Activated CD4-positive, alpha-beta memory T cell treated with anti-CD3 and anti-CD28 coated beads, Interleukin-2, amount 10 ng/mL, durations not matched to agents 7 days and 5 days (primary cell): ENCODE results near the gene DYNC2H1. TPM values are rescaled to one million over a fixed set of nuclear protein-coding genes. Genes with fewer than 3 reads are reported as not detected.

Experiments
- CTCF ChIA-PET: fragments of 350-600 bp; sonication (Branson Sonifier 250); formaldehyde crosslinking; loops from one replicate; lab custom pipeline; 2021; ENCODE audit warnings: antibody characterized with exemption, inconsistent platforms; lab: Charles Lee
- POLR2A ChIA-PET: fragments of 350-600 bp; sonication (Branson Sonifier 250); formaldehyde crosslinking; loops from one replicate; lab custom pipeline; 2021; ENCODE audit warnings: antibody characterized with exemption; lab: Charles Lee
- DNase-seq: peaks from one replicate; pipeline ENCODE4 v3.0.0-alpha.2; 2020
- H3K27ac Mint-ChIP-seq: one replicate; pipeline ENCODE4 v1.8.0; 2021; ENCODE audit warnings: mild to moderate bottlenecking, mixed read lengths
- H3K27me3 Mint-ChIP-seq: one replicate; pipeline ENCODE4 v1.8.0; 2021; ENCODE audit warnings: mixed read lengths
- H3K36me3 Mint-ChIP-seq: one replicate; pipeline ENCODE4 v1.8.0; 2021; ENCODE audit warnings: low read depth, mixed read lengths
- H3K4me1 Mint-ChIP-seq: one replicate; pipeline ENCODE4 v1.8.0; 2021; ENCODE audit warnings: mixed read lengths
- H3K4me3 Mint-ChIP-seq: one replicate; pipeline ENCODE4 v1.8.0; 2021; ENCODE audit warnings: mild to moderate bottlenecking, mixed read lengths
- H3K9me3 Mint-ChIP-seq: one replicate; pipeline ENCODE4 v1.8.0; 2021; ENCODE audit warnings: mixed read lengths
- total RNA-seq, 2 experiments: library from RNA; stranded (reverse); gene quantifications; one replicate each; pipeline ENCODE4 v1.2.3, GENCODE V29; 2021

DYNC2H1 gene
- total RNA-seq, 2 experiments from 2014 or later = 3.0 to 3.1 TPM

DNA sequence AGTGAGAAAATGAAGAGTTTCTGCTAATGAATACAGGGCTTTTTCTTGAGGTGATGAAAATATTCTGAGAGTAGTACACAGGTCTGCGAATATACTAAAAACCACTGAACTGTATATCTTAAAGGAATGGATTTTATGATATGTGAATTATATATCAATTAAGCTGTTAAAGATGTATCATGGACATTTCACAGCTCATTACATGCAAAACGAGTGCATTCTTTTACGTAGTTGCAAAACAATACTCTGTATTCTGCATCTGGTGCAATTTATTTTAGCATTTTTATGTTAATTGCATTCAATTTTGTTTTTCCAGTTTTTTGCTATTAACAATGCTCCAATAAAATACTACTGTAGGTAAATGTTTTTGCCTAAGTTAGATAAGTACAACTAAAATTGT lies 411.6 kb downstream of the DYNC2H1 start:
- Mint-ChIP-seq H3K4me1 (no peaks in the 10 kb centered on the region), H3K36me3 (no peaks in the 10 kb centered on the region), H3K27ac (no peak overlapping the region), H3K9me3 (no peaks in the 10 kb centered on the region), H3K27me3 (peaks cover 3% of the 10 kb centered on the region), H3K4me3 (no peak overlapping the region)
- CTCF ChIA-PET = no interaction called here
- POLR2A ChIA-PET = no interaction called here
- DNase-seq = no peak

DNA sequence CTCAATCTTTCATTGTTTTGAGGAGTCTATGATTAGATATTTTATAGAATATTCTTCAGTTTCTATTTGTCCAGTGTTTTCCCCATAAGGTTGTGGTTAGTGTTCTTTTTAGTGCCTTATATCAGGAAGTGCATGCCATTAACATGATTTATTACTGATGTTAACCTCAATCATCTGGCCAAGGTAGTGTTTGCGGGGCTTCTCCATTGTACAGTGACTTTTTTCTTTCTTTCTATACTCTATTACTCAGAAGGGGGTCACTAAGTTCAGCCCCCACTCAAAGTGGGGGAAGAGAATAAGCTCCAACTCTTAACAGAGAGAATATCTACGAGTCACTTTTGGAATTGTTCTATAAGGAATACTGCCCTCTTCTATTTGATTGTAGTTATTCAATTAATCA lies 415.8 kb downstream of the DYNC2H1 start:
- Mint-ChIP-seq H3K4me1 (no peaks in the 10 kb centered on the region), H3K27ac (no peak overlapping the region), H3K27me3 (peaks cover 7% of the 10 kb centered on the region), H3K36me3 (no peaks in the 10 kb centered on the region), H3K4me3 (no peak overlapping the region), H3K9me3 (no peaks in the 10 kb centered on the region)
- ChIA-PET POLR2A (no interaction called here), CTCF (no interaction called here)
- DNase-seq = no peak

DNA sequence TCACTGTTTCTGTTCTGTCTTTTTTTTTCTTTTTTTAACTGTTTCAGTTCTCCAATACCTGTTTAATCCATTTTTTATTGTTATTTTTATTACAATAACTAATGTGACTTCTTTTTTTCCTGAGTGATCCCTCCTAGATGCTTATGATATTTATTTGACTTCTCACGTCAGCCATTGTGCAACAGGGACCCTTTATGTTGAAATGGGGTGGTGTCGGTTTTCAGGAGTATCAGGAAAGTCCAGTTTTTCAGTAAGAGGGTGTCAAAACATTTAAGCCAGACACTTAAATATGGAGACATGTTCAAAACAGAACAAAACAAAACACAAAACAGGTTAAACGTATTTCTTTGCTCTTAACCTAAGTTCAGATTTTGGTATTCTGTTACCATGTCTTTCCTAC lies 418.8 kb downstream of the DYNC2H1 start:
- H3K27ac Mint-ChIP-seq = no peak overlapping the region
- H3K4me1 Mint-ChIP-seq = no peaks in the 10 kb centered on the region

DNA sequence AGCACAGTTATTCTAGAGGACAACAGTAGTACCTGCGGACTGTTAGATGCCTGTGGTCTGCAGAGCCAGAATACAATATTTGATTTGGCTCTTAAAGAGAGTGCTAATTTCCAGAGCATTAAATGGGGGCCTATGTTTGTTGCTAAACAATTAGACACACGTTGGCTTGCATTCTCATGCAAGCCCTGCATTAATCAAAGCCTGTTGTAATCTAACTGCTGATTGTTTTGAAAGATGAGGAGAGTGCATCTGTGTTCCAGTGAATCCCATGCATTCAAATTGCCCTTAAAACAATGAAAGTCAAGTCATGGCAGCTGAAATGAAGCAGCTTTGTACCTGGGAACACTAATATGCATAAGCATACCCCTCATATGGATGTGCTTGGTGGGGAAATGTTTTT lies 419.4 kb downstream of the DYNC2H1 start:
- Mint-ChIP-seq H3K4me3 (no peak overlapping the region), H3K36me3 (no peaks in the 10 kb centered on the region), H3K9me3 (no peaks in the 10 kb centered on the region), H3K4me1 (no peaks in the 10 kb centered on the region), H3K27ac (no peak overlapping the region), H3K27me3 (peaks cover 14% of the 10 kb centered on the region)
- ChIA-PET CTCF (interaction anchor here (1.0 kb wide), 1 partner anchor 9 kb away, joined by 3 read pairs; no protein-coding TSS in a partner anchor), POLR2A (no interaction called here)
- DNase-seq = no peak

More for the DNA sequence above, 418.8 kb downstream of the DYNC2H1 start:
- Mint-ChIP-seq H3K9me3 (no peaks in the 10 kb centered on the region), H3K36me3 (no peaks in the 10 kb centered on the region), H3K27me3 (peaks cover 12% of the 10 kb centered on the region), H3K4me3 (no peak overlapping the region)
- CTCF ChIA-PET = no interaction called here
- DNase-seq = no peak
- POLR2A ChIA-PET = no interaction called here

DNA sequence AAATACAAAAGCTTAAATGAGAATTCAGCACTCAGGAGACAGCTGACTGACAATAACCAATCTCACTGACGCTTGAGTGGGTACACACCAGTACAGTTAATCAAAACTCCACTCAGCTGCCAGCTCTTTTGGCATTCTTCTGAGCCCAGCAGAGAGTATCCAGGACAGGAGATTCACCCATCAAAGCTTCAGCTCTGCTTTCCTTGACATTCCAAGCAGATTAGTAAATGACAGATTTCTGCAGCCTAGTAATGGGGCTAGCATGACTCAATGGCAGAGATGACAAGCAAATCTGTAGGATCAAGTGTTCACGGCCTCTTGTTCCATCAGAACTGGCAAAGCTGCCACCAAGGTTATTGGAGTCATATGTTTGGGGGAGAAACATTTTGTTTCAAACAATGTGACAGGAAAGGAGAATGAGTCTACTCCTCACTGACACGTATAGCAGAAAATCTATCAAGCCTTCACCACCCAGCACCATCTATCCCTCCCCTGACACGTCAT lies 420.0 kb downstream of the DYNC2H1 start:
- H3K4me1 Mint-ChIP-seq = no peaks in the 10 kb centered on the region
- H3K36me3 Mint-ChIP-seq = no peaks in the 10 kb centered on the region
- DNase-seq = no peak
- CTCF ChIA-PET = interaction anchor here (1.0 kb wide), 1 partner anchor 9 kb away, joined by 3 read pairs; no protein-coding TSS in a partner anchor
- H3K27me3 Mint-ChIP-seq = peaks cover 14% of the 10 kb centered on the region
- no peak overlapping the region for H3K4me3 Mint-ChIP-seq
- no peak overlapping the region for H3K27ac Mint-ChIP-seq
- POLR2A ChIA-PET = no interaction called here
- H3K9me3 Mint-ChIP-seq = no peaks in the 10 kb centered on the region

Other genes starting within 250 kb of the DYNC2H1 start
- gene MMP12, start 234.4 kb upstream of the DYNC2H1 start, total RNA-seq = not detected
- not detected for gene MMP13, start 153.7 kb upstream of the DYNC2H1 start, total RNA-seq
- 10 to 100 TPM; 28.6 to 32.6 TPM for gene DCUN1D5, start 17.3 kb upstream of the DYNC2H1 start, total RNA-seq